Measurements from ENCODE around the gene COL5A1.
A peak's percentile ranks its signal among the peaks of the same experiment; 100 is the strongest.

COL5A1 gene

DNA sequence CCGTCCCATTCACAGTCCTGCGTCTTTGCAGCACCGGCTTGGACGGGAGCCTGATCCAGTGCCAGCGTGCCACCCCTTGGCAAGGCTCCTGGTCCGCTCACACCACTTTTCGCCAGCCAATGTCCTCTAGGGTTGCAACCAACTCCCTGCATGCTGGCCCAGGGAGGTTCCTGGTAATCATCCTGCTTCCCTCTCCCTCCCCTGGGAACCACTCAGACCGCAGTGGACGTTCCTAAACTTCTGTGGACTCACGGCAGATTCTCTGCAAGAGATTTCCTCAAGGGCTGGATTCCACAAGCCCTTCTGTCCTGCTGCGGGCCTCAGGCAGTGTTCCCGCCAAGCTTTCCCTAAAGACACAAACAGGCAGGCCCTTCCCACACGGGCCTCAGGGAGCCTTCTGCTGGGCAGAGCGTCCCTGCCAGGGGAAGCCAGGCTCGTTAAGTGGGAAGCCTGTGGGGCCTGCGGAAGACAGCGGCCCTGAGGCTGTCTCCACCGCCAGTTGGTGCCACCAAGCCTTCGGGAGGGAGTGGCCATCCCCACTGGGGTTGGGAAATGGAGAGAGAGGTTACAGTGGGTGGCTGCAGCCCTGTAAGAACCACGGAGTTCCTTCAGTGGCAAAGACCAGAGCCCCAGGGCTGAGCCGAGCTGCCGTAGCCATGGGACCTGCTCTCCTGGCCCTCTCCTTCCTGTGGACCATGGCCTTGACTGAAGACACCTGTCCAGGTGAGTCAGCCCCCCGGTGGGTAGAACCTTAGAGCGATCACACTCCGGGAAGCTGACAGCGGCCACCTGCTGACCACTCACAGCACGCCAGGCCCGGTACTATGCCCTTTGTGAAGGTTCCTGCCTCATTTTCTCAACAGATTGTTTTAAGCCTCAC, 222.6 kb downstream of the COL5A1 start:
- peak; percentile 65 for DNase-seq

DNA sequence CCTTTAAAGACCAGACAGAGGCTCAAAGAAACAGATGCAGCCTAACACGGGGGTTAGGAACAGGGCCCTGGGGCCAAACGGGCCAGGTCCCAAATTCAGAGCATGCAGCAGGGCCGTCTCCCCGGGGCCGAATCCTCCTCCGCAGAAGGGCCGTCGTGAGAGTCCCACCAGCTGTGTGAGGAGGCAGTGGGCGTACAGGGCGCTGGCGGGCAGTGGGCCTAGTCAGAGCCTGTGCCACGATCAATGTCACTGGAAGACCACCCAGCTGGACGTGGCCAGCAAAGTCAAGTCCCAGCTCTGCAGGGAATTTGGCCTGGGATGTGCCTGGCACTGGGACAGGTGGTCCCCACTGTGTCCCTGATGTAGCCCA, 223.2 kb downstream of the COL5A1 start:
- DNase-seq: no peak

DNA sequence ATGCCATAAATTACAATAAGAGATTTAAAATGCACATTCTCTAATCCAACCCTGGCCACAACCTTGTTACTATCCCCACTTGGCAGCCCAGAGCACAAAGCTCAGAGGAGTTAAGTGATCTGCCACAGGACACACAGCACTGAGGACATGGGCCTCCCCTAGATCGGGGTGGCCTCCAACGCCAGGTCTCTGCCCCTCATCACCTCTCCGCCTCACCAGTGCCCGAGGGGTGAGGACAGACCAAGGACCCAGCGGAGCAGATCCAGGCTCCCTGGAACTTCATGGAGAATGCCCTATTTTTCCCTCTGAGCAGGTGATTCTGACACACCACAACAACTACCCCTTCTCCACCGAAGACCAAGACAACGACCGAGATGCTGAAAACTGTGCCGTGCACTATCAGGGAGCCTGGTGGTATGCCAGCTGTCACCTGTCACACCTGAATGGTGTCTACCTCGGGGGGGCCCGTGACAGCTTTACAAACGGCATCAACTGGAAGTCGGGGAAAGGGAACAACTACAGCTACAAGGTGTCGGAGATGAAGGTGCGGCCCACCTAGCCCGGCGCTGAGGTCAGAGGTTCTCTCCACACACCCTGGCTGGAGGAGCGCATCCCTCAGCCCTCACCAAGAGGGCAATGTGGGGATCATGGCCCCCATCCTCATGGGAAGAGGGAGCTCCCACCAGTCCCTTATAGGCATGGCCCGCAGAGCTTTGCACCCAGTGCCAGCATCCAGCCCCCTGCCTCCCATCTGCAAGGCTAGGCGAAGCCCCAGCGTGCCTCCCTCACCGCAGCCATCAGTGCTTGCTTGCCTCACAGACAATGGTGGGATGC, 226.5 kb downstream of the COL5A1 start:
- no peak for DNase-seq

DNA sequence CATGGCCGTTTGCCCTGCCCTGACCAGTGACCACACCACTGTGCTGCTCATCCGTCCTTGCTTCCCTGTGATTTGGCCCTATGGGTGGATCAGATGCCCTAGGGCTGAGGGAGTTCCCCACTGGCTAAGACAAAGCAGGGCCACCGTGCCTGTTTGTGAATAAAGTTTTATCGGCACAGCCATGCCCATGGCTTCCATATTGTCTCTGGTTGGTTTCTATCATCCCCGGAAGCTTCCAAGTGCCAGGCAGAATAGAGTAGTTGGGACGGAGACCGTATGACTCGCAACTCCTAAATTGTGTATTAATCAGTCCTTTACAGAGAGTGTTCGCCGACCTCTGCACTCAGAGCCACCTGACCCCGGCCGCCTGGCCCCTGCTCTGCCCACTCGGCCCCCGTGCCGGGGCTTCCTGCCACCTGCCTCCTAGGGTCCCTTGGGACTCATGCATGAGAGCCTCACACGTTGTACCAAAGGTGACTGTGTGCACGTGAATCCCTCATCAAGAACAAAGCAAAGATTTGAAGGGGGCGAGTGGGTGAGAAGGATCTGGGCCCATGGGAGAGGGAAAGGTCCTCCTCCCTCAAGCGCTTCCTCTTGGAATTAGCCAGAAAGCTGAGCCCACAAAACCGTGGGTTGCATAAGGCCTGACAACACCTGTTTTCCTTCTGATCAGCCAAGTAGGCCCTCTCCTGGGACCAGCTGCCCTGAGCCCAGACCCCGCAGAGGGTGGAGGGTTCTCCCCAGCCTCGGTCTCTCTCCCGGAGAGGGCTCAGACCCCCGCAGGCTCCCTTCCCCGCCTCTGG, 227.3 kb downstream of the COL5A1 start:
- no peak for DNase-seq

DNA sequence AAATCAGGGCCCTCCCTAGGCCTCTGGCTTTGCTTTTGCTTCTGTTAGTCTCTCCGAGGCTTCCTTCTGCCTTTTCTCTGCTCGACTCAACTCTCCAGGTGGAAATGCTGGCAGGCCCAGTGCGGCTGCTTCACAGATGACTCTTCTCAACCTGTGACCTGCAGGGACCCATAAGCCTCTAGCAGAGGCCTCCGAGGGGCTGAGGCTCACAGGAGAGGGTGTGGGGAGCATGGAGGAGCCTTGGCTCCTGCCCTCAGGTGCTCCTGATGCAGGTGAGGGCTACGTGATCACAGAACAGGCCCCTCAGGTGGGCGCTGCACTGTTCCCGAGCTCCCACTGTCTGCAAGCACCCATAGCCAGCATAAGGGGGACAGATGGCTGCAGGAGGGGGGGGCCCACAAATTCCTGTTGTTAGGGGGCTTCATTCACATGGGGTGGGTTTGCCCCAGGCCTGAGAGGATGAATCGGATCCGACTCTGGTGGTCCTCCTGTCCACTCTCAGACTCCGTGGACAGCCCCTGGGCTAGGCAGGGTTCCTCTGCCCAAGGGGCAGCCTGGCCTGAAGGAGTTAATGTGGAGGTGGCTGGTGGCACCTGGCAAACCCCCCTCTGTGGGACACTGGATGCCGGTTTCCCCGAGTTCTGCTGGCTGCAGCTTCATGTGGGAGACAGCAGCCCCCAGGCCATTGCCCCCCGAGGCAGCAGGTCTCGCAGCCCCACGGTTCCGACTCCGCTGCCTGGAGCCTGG, 228.1 kb downstream of the COL5A1 start:
- DNase-seq: no peak

- DNase-seq: no peak
These were observed 228.7 kb downstream of the COL5A1 start for GRCh38 chr9:134870301-134870694.

DNA sequence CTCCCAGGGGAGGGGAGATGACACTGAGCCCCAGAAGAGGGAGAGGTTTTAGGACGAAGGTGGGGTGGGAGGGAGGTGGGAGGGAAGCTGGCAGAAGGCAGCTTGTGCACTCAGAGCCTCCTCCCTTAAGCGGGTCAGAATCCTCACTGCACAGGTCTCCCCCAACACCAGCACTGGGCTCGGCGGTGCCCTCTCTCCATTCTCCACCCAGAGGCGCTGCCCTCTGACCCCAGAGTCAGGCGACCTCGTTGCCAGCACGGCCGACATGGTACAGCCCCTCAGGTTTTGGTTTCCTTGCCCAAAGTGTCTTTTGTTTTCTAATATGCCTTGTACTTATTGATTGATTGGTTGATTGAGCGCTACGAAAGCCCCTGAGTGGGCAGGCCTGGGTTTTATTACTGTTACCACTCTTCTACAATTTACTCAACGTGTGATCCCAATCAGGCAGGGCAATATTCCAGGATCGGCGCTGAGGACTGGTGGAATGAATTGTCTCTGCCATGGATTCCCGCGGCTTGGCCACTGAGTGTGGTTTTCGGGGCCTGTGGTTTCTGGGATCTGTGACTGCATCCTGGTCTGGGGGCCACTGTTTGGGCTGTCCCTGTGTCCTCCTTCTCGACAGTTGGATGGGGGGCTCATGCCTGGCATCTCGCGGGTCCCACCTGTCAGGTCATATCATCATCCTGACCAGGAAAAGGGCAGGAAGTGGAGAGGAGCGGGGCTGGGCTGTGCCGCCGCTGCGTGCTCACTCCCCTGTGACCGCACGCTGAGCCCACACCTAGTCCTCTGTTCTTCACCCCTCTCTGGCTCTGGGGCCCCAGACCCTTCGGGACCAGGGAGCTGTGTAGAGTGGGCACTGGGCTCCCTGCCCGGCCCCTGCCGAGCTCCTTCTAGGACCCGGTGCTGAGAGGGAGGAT, 229.4 kb downstream of the COL5A1 start:
- DNase-seq: no peak

DNA sequence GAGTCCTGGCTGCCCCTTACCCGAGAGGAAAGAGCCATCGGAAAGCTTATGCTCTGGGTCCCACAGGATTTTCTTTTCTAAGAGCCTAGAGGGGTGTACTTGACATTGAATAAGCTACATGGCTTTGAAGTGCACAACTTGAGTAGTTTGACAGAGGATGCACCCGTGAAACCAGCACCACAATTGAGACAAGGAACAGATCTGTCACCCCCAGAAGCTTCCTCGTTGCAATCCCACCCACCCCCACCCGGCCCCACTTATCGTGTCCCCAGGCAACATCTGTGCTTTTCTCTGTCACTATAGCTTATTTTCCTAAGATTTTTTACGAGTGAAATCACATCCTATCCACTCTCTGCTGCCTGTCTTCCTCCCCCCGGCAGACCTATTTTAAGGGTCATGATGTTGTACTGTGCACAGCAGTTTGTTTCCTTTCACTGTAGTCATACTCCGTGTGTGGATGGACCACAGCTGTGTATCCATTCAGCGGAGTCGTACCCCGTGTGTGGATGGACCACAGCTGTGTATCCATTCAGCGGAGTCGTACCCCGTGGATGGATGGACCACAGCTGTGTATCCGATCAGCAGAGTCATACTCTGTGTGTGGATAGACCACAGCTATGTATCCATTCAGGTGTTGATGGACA, 230.2 kb downstream of the COL5A1 start:
- DNase-seq: peak; percentile 64

GRCh38 chr9:134872482-134873231, 231.1 kb downstream of the COL5A1 start:
- no peak for DNase-seq

DNA sequence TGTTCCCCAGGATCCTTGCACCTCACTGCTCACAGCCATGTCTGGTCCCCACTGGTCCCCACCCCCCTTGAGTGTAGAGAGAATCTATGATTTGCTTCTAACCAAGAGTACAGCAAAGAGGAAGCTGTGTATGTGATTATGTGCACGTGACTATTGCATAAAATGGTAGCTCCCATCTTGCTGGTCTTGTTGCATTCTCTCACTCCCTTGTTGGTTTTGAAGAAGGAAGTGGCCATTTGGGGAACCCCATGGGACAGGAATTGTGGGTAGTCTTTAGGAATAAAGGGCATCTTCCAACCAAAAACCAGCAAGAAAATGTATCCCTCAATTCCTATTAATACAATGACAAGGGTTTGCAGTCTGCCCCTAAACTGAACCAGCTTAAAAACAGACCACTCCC, 233.8 kb downstream of the COL5A1 start:
- DNase-seq: no peak

GRCh38 chr9:134877541-134877940, 235.9 kb downstream of the COL5A1 start:
- DNase-seq: no peak

DNA sequence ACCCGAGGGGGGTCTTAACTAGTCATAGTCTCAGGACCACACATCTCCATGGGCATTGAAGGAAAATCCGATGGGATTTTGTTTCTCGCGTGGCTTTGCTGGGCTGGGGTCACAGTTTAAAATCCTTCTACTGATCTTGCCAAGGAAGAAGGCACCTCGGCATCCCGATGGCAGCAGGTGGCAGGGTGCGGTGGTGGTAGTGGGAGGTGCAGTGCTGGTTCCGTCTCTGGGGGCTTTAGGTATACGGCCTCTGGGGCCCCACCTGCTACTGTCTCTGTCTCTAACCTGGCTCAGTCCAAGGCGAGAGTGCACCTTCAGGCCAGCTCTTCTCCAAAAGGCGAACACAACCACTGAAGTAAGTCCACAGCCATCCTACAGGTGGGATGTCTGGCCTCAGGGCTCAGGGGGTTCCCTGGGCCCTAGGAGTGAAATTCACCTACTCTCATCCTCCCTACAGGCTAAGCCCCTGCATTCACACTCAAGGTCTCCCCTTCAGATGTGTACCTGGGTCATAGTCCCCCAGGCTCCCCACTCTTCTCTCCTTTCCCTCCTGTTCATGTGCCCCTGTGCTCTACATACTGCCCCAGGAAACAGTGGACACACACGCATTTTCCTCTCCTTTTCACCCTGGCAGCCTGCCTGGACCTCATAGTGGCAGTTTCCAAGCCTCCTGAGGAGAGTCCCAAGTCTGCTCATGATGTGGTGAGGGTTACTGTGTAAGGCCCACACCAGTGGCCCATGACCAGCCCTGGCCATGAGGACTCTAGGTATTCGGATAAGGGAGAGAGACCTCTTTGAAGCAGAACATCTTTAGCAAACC, 238.3 kb downstream of the COL5A1 start:
- no peak for DNase-seq

DNA sequence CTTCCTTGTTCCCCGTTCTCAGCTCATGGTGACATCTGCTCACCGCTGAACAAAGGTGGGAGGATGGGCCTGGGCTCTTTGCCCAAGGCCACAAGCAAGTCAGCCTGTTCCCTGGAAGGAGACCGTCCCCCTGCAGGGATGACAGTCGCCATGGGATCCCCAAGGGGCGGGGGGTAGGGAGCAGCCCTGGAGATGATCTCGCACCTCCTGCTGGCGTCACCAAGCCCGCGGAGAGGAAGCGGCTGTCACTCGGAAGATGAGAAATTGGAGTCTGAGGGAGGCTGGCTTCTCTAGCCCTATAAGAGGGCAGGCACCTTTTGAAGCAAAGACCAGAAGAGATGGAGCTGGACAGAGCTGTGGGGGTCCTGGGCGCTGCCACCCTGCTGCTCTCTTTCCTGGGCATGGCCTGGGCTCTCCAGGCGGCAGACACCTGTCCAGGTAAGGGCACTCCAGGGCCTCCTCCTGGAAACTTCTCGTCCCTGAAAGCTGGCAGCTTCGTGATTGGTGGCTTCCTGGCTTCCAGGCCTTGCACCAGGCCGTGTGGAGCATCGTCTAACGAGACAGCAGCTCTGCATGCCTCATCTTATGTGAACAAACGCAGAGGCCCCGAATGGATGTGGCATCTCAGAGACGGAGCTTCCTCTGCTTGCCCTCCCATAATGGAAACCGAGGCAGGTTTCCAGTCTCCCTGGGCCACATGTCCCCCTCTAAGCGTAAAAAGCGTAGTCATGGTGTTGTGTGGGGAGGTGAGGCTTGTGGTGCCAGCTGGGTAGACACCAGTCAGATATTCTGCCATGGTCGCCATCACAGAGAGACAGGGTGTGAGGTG, 239.1 kb downstream of the COL5A1 start, which contains the start of gene FCN2:
FCN2 (plus strand) TSS at position 327 of the 829 bp plus-strand sequence; CDS start at position 339, 12 bp downstream.
- DNase-seq: no peak

- DNase-seq: no peak
These were observed 239.7 kb downstream of the COL5A1 start for GRCh38 chr9:134881313-134881670.

GRCh38 chr9:134882204-134882785, 240.7 kb downstream of the COL5A1 start:
- no peak for DNase-seq

GRCh38 chr9:134883040-134883782, 241.6 kb downstream of the COL5A1 start:
- no peak for DNase-seq

GRCh38 chr9:134884492-134884891, 242.9 kb downstream of the COL5A1 start:
- DNase-seq: no peak
